Keratinocyte (primary cell): ENCODE measurements around the gene PLEKHA8.

Experiments used
- EZH2 ChIP-seq: IDR thresholded peaks from one replicate; pipeline ENCODE4 v1.6.1; 2012; ENCODE audit warnings: inconsistent platforms, mild to moderate bottlenecking, low read length, moderate library complexity
- TF ChIP-seq, protein P1 (sequence below), 3 experiments: IDR thresholded peaks in 1 of 3; conservative IDR thresholded peaks in 1 of 3; optimal IDR thresholded peaks in 1 of 3; 2 replicates in 2 of 3; 3 replicates in 1 of 3; pipeline versions ENCODE3 to v1.5.1; 2011; ENCODE audit warnings: low read length in 3 of 3, mild to moderate bottlenecking in 3 of 3, moderate library complexity in 2 of 3, control low read depth in 1 of 3, inconsistent platforms in 1 of 3; ENCODE audit not compliant: insufficient read depth in 2 of 3; ENCODE audit errors: extremely low read depth in 1 of 3

- TF ChIP-seq, protein P1, sequence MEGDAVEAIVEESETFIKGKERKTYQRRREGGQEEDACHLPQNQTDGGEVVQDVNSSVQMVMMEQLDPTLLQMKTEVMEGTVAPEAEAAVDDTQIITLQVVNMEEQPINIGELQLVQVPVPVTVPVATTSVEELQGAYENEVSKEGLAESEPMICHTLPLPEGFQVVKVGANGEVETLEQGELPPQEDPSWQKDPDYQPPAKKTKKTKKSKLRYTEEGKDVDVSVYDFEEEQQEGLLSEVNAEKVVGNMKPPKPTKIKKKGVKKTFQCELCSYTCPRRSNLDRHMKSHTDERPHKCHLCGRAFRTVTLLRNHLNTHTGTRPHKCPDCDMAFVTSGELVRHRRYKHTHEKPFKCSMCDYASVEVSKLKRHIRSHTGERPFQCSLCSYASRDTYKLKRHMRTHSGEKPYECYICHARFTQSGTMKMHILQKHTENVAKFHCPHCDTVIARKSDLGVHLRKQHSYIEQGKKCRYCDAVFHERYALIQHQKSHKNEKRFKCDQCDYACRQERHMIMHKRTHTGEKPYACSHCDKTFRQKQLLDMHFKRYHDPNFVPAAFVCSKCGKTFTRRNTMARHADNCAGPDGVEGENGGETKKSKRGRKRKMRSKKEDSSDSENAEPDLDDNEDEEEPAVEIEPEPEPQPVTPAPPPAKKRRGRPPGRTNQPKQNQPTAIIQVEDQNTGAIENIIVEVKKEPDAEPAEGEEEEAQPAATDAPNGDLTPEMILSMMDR (optimal IDR thresholded peaks at IDR 0.05 in 1 of 3, IDR thresholded peaks at IDR 0.05 in 1 of 3, conservative IDR thresholded peaks at IDR 0.05 in 1 of 3; ENCODE audit: extremely low read depth in 1 of 3, insufficient read depth in 2 of 3, low read length in 3 of 3), result no peak
- no peak for TF ChIP-seq EZH2
These were observed 1.2 kb upstream of the PLEKHA8 start for GRCh38 chr7:30027065-30027456.
